Pancreas (tissue), 10 donors: ENCODE measurements around the gene LRIG3. TPM values are rescaled to one million over a fixed set of nuclear protein-coding genes. Genes with fewer than 3 reads are reported as not detected.

Source experiments
- ATAC-seq, 4 donors: fragments of 200-7000 bp; cut with Tn5 transposase; one replicate each; pipeline versions ENCODE4 v1.8.0 to v1.9.1; 2020; ENCODE audit warnings: mild to moderate bottlenecking in 4 of 4, moderate library complexity in 4 of 4
- DNase-seq, 6 donors: peaks; one replicate each; pipeline ENCODE4 v3.0.0-alpha.2; 2020
- FAIRE-seq: peaks from 2 replicates; lab custom pipeline; 2012; peaks lifted over from hg19 to GRCh38; lab: Jason Lieb, UNC
- H3K27ac ChIP-seq, 4 donors: fragments of 200-600 bp; sonication (generic); 1 replicate in 3 of 4; 2 replicates in 1 of 4; pipeline versions ENCODE4 v1.5.0 to v1.8.0; 2020
- H3K27me3 ChIP-seq, 4 donors: fragments of 200-600 bp; one replicate each; pipeline ENCODE4 v1.8.0; 2021
- H3K36me3 ChIP-seq, 3 donors: fragments of 200-600 bp; sonication (generic) in 1 of 3; one replicate each; pipeline versions ENCODE4 v1.5.0 to v1.8.0; 2020 to 2021
- H3K4me1 ChIP-seq, 3 donors: fragments of 200-600 bp; one replicate each; pipeline ENCODE4 v1.8.0; 2021
- H3K4me3 ChIP-seq, 4 donors: fragments of 200-600 bp; sonication (generic) in 2 of 4; one replicate each; pipeline versions ENCODE4 v1.5.0 to v1.8.0; 2020 to 2021
- H3K9me3 ChIP-seq, 4 donors: fragments of 200-600 bp; one replicate each; pipeline ENCODE4 v1.8.0; 2021
- WGBS, 2 donors: extraction: QIAGEN DNeasy Blood & Tissue Kit; methylation state at CpG; one replicate each; pipeline ENCODE4 v1.1.7; 2013; 5-methylcytosine and 5-hydroxymethylcytosine counted together
- intact Hi-C, 3 donors: fragments of 100-400 bp; cut with DNase I; formaldehyde crosslinking; loops; one replicate each; pipeline versions ENCODE4 v1.11.1 to v1.14.2; 2022
- polyA plus RNA-seq, 2 donors: library from polyadenylated mRNA; stranded (reverse); fragments of 200-250 nt; gene quantifications; one replicate each; pipeline ENCODE4 v1.2.3, GENCODE V29; 2013
- total RNA-seq, 6 donors: library from RNA; stranded (reverse); fragmentation: NEBNext Ultra II Directional in 4 of 6; extraction: Animal tissue kit (Norgen Biotek cat#: 25700) in 4 of 6; gene quantifications; one replicate each; pipeline versions ENCODE4 v1.2.1 to v1.2.4, GENCODE V29; 2021 to 2023
- TF ChIP-seq, protein P1 (sequence below), 4 donors: fragments of 200-600 bp; sonication (generic) in 3 of 4; IDR thresholded peaks; one replicate each; pipeline versions ENCODE4 v1.5.0 to v1.8.0; 2021; ENCODE audit warnings: antibody characterized with exemption in 4 of 4
- donor health status: healthy with polysubstance abuse.
- donor health status: DM: no; HTN: no; CAD: no; lungs with moderate emphysema.
- donor health status: DM: no; HTN: no; CAD: no.
- donor health status: control.
- donor health status: control.
- donor health status: Bipolar disorder and iron deficiency.
- donor health status: DM: yes; HTN: yes; CAD: no.
- donor health status: DM: no; HTN: no; CAD: no.
- donor health status: DM: no; HTN: no; CAD: no.
- donor health status: DM: yes; HTN: yes; CAD: no.

The LRIG3 gene
- total and polyA plus RNA-seq, 8 donors: 7.2 to 44.3 (median 25.0) TPM

DNA sequence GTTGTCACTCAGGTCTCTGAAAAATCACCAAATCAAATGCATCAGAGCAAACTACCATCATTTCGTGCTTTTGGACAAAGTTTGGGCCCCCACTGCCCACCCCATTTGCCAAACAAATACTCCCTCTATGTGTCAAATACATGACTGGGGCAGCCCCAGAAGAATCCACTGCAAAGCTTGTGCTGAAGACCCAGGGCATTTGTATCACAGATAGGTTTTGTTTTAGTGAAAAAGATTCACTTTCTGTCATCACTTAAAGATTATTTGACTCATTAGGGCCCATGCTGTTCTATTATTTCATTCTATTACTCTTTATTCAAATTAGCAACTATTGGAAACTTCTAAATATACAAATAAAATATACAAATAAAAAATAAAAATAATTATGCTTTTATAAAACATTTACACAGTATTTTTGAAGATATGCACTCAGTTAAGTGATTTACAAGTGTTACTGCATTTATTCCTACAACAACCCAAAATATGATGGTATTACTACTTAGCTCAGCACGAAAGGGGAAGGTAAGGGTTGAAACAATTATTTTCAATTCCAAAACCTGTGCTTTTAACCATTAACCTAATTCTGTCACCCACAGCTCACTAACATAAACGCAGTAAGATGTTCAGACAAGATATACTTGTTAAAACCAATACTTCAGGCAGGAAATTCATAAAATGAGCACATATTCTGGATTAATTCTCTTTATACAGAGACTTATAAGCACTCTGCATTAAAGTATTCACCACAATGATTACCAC lies 36.5 kb downstream of the LRIG3 start:
- Histone ChIP-seq H3K4me1 (peaks cover 0 to 8% (median 0%) of the 10 kb centered on the region in 3 donors), H3K4me3 (no peak overlapping the region), H3K9me3 (no peaks in the 10 kb centered on the region), H3K36me3 (peaks cover 0 to 85% (median 24%) of the 10 kb centered on the region in 3 donors), H3K27ac (no peak overlapping the region), H3K27me3 (no peaks in the 10 kb centered on the region)
- intact Hi-C loops: no loop called here
- no peak for DNase-seq
- 72 to 76% methylated on average over 3 of the region's 3 CpGs for WGBS, 2 donors
- no peak for ATAC-seq
- FAIRE-seq: no peak
- TF ChIP-seq, protein P1, sequence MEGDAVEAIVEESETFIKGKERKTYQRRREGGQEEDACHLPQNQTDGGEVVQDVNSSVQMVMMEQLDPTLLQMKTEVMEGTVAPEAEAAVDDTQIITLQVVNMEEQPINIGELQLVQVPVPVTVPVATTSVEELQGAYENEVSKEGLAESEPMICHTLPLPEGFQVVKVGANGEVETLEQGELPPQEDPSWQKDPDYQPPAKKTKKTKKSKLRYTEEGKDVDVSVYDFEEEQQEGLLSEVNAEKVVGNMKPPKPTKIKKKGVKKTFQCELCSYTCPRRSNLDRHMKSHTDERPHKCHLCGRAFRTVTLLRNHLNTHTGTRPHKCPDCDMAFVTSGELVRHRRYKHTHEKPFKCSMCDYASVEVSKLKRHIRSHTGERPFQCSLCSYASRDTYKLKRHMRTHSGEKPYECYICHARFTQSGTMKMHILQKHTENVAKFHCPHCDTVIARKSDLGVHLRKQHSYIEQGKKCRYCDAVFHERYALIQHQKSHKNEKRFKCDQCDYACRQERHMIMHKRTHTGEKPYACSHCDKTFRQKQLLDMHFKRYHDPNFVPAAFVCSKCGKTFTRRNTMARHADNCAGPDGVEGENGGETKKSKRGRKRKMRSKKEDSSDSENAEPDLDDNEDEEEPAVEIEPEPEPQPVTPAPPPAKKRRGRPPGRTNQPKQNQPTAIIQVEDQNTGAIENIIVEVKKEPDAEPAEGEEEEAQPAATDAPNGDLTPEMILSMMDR (IDR thresholded peaks at IDR 0.05): no peak

DNA sequence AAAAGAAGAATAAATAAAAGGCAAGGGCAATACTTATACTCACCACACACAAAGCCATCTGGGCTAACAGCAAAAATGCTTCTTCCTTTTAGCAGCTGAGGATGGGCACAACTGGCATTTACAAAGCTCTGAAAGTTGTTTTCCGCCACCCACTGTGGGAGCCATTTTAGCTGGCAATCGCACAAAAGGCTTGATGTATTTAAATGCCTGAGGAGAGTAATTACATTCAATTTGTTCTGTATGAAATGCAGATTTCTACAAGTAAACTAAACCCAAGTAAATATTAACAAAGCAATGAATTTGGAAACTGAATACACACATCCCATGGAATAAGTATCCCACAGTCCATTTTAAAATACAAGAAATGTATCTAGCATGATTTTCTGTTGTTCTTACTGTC lies 37.5 kb downstream of the LRIG3 start:
- intact Hi-C loops: no loop called here
- peaks cover 0 to 86% (median 30%) of the 10 kb centered on the region in 3 donors for H3K36me3 ChIP-seq
- no peak overlapping the region for H3K4me3 ChIP-seq
- H3K27ac ChIP-seq: no peak overlapping the region
- H3K4me1 ChIP-seq: peaks cover 0 to 4% (median under 1%) of the 10 kb centered on the region in 3 donors
- H3K9me3 ChIP-seq: no peaks in the 10 kb centered on the region
- TF ChIP-seq, protein P1 (IDR thresholded peaks at IDR 0.05): no peak
- ATAC-seq (no peak), FAIRE-seq (no peak), DNase-seq (no peak)
- H3K27me3 ChIP-seq: no peaks in the 10 kb centered on the region
- WGBS, 2 donors: 96 to 98% methylated on average over 2 of the region's 2 CpGs

DNA sequence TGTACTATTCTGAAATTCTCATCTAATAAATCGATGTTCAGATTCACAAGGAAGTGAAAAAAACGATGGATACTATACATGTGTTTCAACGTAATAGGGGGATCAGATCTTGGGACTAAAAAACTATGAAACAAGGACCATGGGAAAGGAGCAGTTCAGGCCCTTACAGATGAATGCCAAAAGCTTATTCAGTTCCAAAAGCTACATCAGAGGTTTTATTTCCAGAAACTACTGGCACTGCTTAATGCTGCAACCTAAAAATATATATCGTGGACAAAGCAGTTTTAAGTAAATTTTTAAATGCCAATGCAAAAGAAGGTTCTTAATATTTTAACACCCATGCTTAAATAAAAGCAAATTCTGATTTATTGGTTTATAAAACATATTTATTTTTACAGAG lies 38.5 kb downstream of the LRIG3 start:
- TF ChIP-seq, protein P1 (IDR thresholded peaks at IDR 0.05): no peak
- no peak for FAIRE-seq
- no peak for DNase-seq
- H3K4me3 ChIP-seq: no peak overlapping the region
- no peak for ATAC-seq
- peaks cover 0 to 11% (median 9%) of the 10 kb centered on the region in 3 donors for H3K4me1 ChIP-seq
- peaks cover 0 to 80% (median 27%) of the 10 kb centered on the region in 3 donors for H3K36me3 ChIP-seq
- intact Hi-C loops: no loop called here
- H3K27me3 ChIP-seq: no peaks in the 10 kb centered on the region
- WGBS, 2 donors: 83 to 94% methylated on average over 4 of the region's 4 CpGs
- H3K27ac ChIP-seq: no peak overlapping the region
- H3K9me3 ChIP-seq: no peaks in the 10 kb centered on the region

DNA sequence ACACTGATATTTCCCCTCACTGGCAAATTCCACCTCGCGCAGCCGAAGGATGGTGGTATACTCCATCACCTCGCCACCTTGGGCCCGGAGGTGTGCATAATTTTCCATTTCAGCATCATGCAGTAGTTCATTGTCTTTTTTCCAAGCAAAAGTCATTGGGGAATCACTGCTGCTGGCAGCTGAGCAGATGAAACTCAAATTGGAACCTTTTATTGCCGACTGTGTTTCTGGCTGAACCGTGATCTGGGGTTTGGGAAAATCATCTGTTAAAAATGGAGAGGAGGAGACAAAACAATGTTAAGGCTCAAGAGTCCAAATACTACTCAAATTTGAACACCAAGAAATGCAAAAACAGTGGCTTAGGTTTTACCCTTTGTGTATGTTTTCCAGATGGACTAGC lies 39.7 kb downstream of the LRIG3 start:
- H3K4me1 ChIP-seq: peaks cover 0 to 14% (median 12%) of the 10 kb centered on the region in 3 donors
- no peak overlapping the region for H3K4me3 ChIP-seq
- ATAC-seq (no peak), FAIRE-seq (no peak), DNase-seq (no peak)
- peaks cover 0 to 80% (median 33%) of the 10 kb centered on the region in 3 donors for H3K36me3 ChIP-seq
- no peaks in the 10 kb centered on the region for H3K9me3 ChIP-seq
- 95 to 96% methylated on average over 7 of the region's 7 CpGs for WGBS, 2 donors
- TF ChIP-seq, protein P1 (IDR thresholded peaks at IDR 0.05): no peak
- H3K27me3 ChIP-seq: no peaks in the 10 kb centered on the region
- H3K27ac ChIP-seq: no peak overlapping the region
- intact Hi-C loops: no loop called here

DNA sequence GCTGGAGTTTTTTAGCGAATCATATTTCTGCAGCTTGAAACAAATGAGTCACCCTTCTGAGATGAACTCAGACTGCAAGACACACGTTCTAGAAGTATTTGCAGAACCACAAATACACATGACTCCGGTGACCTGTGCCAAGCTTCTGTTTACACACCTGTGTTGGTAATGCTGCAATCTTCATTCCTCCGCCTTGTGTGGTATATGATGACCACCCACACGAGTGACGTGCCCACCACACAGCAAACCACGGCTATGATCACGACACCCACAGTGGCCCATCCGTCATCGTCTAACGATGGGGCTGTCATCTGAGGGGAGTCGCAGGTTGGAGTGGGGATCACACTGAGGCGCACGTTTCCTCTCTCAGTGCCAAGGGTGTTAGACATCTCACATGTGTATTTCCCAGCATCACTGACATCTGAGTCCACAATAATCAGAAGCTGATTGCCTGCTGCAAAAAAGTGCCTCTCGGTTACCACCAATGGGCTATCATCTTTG lies 43.0 kb downstream of the LRIG3 start:
- H3K27ac ChIP-seq: peak overlapping the region in 3 of 4 donors; percentile 24 to 71 (median 65)
- WGBS, 2 donors: 26 to 29% methylated on average over 15 of the region's 15 CpGs
- H3K4me3 ChIP-seq: no peak overlapping the region
- ATAC-seq (peak; percentile 94 to 96 (median 94)), FAIRE-seq (no peak), DNase-seq (peak in 5 of 6 donors; percentile 51 to 83 (median 80))
- TF ChIP-seq, protein P1 (IDR thresholded peaks at IDR 0.05): no peak
- peaks cover 0 to 14% (median 12%) of the 10 kb centered on the region in 3 donors for H3K4me1 ChIP-seq
- no peaks in the 10 kb centered on the region for H3K9me3 ChIP-seq
- peaks cover 7 to 87% (median 42%) of the 10 kb centered on the region in 3 donors for H3K36me3 ChIP-seq
- H3K27me3 ChIP-seq: no peaks in the 10 kb centered on the region
- intact Hi-C loops: no loop called here
